ENCODE results near the gene PDPR. TPM values are rescaled to one million over a fixed set of nuclear protein-coding genes. Genes with fewer than 3 reads are reported as not detected.

PDPR gene
- total RNA-seq, 1 experiment from 2014 or later, result 28.5 TPM

GRCh38 chr16:70160821-70161220, 46.7 kb downstream of the PDPR start:
- H3K27ac Mint-ChIP-seq, result no peak overlapping the region
- no peak for DNase-seq (ENCODE audit: low spot score)
- peaks cover 3% of the 10 kb centered on the region for H3K36me3 Mint-ChIP-seq
- H3K4me3 Mint-ChIP-seq, result no peak overlapping the region
- TF ChIP-seq JAZF1 (CRISPR knock-in tag; IDR thresholded peaks at IDR 0.05) (no peak), STAT6 (CRISPR knock-in tag; conservative IDR thresholded peaks at IDR 0.05; ENCODE audit: low read depth) (no peak), KAT7 (CRISPR knock-in tag; IDR thresholded peaks at IDR 0.05; ENCODE audit: borderline replicate concordance) (no peak), GTF2I (CRISPR knock-in tag; conservative IDR thresholded peaks at IDR 0.05) (no peak), ZNF263 (CRISPR knock-in tag; IDR thresholded peaks at IDR 0.05; ENCODE audit: low read depth) (no peak), E2F5 (CRISPR knock-in tag; IDR thresholded peaks at IDR 0.05) (no peak), HMGA2 (CRISPR knock-in tag; IDR thresholded peaks at IDR 0.05) (no peak), NR3C1 (CRISPR knock-in tag; conservative IDR thresholded peaks at IDR 0.05; ENCODE audit: low read depth) (no peak)
- ChIA-PET CTCF (no interaction called here), POLR2A (no interaction called here)
- H3K9me3 Mint-ChIP-seq, result no peaks in the 10 kb centered on the region
- H3K27me3 Mint-ChIP-seq (ENCODE audit: low read depth), result no peaks in the 10 kb centered on the region
- ATAC-seq, result no peak
- no peaks in the 10 kb centered on the region for H3K4me1 Mint-ChIP-seq

- no peaks in the 10 kb centered on the region for H3K4me1 Mint-ChIP-seq
- H3K9me3 Mint-ChIP-seq, result no peaks in the 10 kb centered on the region
- POLR2A ChIA-PET, result no interaction called here
- DNase-seq (ENCODE audit: low spot score) (no peak), ATAC-seq (no peak)
- peaks cover 3% of the 10 kb centered on the region for H3K36me3 Mint-ChIP-seq
- CTCF ChIA-PET, result no interaction called here
- no peaks in the 10 kb centered on the region for H3K27me3 Mint-ChIP-seq (ENCODE audit: low read depth)
- peak overlapping the region; percentile 19; the same call in 1 of the 2 replicates for H3K27ac Mint-ChIP-seq
- H3K4me3 Mint-ChIP-seq, result no peak overlapping the region
- TF ChIP-seq FOXJ3 (CRISPR knock-in tag; IDR thresholded peaks at IDR 0.05; ENCODE audit: borderline replicate concordance), result no peak
- TF ChIP-seq ZNF138 (CRISPR knock-in tag; conservative IDR thresholded peaks at IDR 0.05), result no peak
- no peak for TF ChIP-seq JAZF1 (CRISPR knock-in tag; IDR thresholded peaks at IDR 0.05)
- no peak for TF ChIP-seq ZNF416 (CRISPR knock-in tag; IDR thresholded peaks at IDR 0.05)
Measured at GRCh38 chr16:70161350-70161749, 47.2 kb downstream of the PDPR start.

GRCh38 chr16:70162041-70162451, 47.9 kb downstream of the PDPR start:
- CTCF ChIA-PET, result interaction anchor here (2.1 kb wide), 1 partner anchor 90 kb away, joined by 6 read pairs; the partner anchor contains the start of gene EXOSC6
- Mint-ChIP-seq H3K4me1 (no peaks in the 10 kb centered on the region), H3K27ac (no peak overlapping the region; the same call in 1 of the 2 replicates), H3K36me3 (peaks cover 3% of the 10 kb centered on the region), H3K4me3 (no peak overlapping the region), H3K27me3 (ENCODE audit: low read depth) (no peaks in the 10 kb centered on the region), H3K9me3 (no peaks in the 10 kb centered on the region)
- no peak for ATAC-seq
- TF ChIP-seq CDX4 (CRISPR knock-in tag; IDR thresholded peaks at IDR 0.05; ENCODE audit: borderline replicate concordance) (no peak), ZNF121 (CRISPR knock-in tag; IDR thresholded peaks at IDR 0.05) (no peak), ZNF281 (CRISPR knock-in tag; IDR thresholded peaks at IDR 0.05) (no peak), IRF1 (CRISPR knock-in tag; IDR thresholded peaks at IDR 0.05) (no peak), NR2C2 (CRISPR knock-in tag; IDR thresholded peaks at IDR 0.05) (no peak), ZNF425 (CRISPR knock-in tag; conservative IDR thresholded peaks at IDR 0.05) (no peak)
- POLR2A ChIA-PET, result no interaction called here
- no peak for DNase-seq (ENCODE audit: low spot score)
